Measurements from ENCODE around the gene ENOPH1.

GRCh38 chr4:82429728-82430192 is 630 bp upstream of the ENOPH1 start:
- no peak for TF ChIP-seq EZH2 (IDR thresholded peaks at IDR 0.05; ENCODE audit: borderline replicate concordance, low read length)
- TF ChIP-seq, protein P1, sequence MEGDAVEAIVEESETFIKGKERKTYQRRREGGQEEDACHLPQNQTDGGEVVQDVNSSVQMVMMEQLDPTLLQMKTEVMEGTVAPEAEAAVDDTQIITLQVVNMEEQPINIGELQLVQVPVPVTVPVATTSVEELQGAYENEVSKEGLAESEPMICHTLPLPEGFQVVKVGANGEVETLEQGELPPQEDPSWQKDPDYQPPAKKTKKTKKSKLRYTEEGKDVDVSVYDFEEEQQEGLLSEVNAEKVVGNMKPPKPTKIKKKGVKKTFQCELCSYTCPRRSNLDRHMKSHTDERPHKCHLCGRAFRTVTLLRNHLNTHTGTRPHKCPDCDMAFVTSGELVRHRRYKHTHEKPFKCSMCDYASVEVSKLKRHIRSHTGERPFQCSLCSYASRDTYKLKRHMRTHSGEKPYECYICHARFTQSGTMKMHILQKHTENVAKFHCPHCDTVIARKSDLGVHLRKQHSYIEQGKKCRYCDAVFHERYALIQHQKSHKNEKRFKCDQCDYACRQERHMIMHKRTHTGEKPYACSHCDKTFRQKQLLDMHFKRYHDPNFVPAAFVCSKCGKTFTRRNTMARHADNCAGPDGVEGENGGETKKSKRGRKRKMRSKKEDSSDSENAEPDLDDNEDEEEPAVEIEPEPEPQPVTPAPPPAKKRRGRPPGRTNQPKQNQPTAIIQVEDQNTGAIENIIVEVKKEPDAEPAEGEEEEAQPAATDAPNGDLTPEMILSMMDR (IDR thresholded peaks at IDR 0.05; ENCODE audit: low read length) = no peak
